HAP-1 (cell line): ENCODE results near the gene ADAMTS17.

ENCODE experiments used
- DNase-seq, 2 experiments: peaks; one replicate each; pipeline ENCODE4 v3.0.0-alpha.2; 2016 to 2020; ENCODE audit warnings: low spot score in 2 of 2
- H3K27me3 ChIP-seq: fragments of 250-450 bp; sonication (Bioruptor Pico); 2 replicates; pipeline ENCODE4 v1.5.1; 2020; ENCODE audit warnings: low read depth, mild to moderate bottlenecking, moderate library complexity
- H3K36me3 ChIP-seq: fragments of 250-450 bp; sonication (Bioruptor Pico); replicated peaks from 2 replicates; pipeline ENCODE4 v1.5.1; 2020; ENCODE audit warnings: mild to moderate bottlenecking
- H3K4me1 ChIP-seq: fragments of 250-450 bp; sonication (Bioruptor Pico); 2 replicates; pipeline ENCODE4 v1.5.1; 2020; ENCODE audit warnings: mild to moderate bottlenecking
- H3K4me3 ChIP-seq: fragments of 250-450 bp; sonication (Bioruptor Pico); 2 replicates; pipeline ENCODE4 v1.5.1; 2020; ENCODE audit warnings: mild to moderate bottlenecking, moderate library complexity
- H3K9me3 ChIP-seq: fragments of 250-450 bp; sonication (Bioruptor Pico); 2 replicates; pipeline ENCODE4 v1.5.1; 2020; ENCODE audit warnings: mild to moderate bottlenecking, moderate library complexity
- in situ Hi-C: fragments of 300-500 bp; cut with MboI; formaldehyde crosslinking; loops from 3 replicates; pipeline ENCODE4 v1.14.3; 2020; ENCODE audit warnings: low sequenced_read_pairs, inconsistent platforms, mixed read lengths

ADAMTS17 gene

DNA sequence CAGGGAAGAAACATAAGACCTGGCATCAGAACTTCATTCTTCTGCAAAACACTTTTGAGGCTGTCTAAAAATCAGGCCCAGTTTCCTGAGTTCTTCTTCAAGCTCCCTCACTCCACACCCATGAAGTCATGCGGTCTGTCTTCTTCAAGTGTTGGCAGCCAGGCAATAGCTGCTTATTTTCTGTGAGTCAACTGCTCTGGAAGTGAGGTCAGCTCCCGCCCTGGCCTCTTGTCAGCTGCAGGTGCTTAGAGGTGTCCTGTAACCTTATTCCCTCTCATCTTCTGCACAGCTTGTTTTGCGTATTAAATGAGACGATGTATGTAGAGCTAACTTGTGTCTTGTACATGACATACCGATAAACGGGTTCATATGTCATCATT is 226.1 kb downstream of the ADAMTS17 start:
- Histone ChIP-seq H3K4me3 (no peak overlapping the region), H3K36me3 (no peaks in the 10 kb centered on the region), H3K4me1 (peaks cover 5% of the 10 kb centered on the region), H3K9me3 (no peaks in the 10 kb centered on the region), H3K27me3 (no peaks in the 10 kb centered on the region)
- no peak for DNase-seq
- in situ Hi-C loops: no loop called here

DNA sequence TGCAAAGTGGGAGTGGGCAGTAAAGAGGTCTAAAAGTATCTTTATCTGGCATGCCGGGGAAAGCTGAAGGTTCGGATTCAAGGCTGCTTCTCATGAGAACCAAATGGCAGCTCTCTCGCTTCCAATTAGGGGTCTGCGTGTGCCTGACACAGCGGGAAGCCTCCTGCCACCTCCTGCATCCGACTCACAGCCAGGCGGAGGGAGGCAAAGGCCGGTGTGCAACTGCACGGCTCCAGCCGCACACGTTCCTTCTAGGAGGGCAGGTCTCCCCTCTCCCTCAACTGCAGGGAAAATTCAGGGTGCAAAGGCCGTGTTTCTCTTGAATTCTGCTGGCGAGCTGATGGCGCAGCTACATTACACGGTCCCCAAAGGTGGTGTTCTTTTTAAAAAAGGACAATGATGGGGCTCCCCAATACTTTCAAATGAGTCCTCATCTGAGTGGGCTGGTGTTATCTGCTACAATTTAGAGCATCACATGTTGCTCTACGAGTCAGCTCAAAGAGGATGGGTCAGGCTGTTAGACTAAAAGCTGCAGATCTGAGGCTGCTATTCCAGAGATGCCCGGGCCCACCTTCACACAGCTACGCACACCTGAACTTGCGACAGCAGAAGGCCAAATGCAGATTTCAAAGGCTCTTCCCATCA is 226.6 kb downstream of the ADAMTS17 start:
- peaks cover 5% of the 10 kb centered on the region for H3K4me1 ChIP-seq
- no peaks in the 10 kb centered on the region for H3K9me3 ChIP-seq
- no peaks in the 10 kb centered on the region for H3K27me3 ChIP-seq
- no peaks in the 10 kb centered on the region for H3K36me3 ChIP-seq
- DNase-seq: no peak
- in situ Hi-C loops: no loop called here
- no peak overlapping the region for H3K4me3 ChIP-seq

DNA sequence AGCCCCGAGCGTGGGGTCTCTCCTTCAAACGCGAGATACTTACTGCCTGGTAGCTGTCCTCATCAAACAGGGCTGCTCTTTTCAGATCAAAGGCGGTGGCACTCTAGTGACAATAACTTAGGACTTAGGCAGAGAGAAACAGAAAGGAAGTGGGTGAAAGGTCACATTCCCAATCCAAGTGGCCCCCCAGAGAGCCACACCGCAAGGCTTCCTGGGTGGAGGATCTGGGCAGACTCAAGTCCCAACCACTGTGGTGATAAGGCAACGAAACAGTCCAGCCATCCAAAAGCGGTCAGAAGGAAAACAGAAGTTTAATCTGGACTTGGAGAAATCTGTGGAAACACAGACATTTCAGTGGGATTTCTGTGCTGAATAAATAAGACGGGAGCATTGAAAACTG is 227.2 kb downstream of the ADAMTS17 start:
- H3K27me3 ChIP-seq: no peaks in the 10 kb centered on the region
- DNase-seq: peak in 1 of 2 experiments; percentile 15
- peaks cover 5% of the 10 kb centered on the region for H3K4me1 ChIP-seq
- no peak overlapping the region for H3K4me3 ChIP-seq
- in situ Hi-C loops: no loop called here
- no peaks in the 10 kb centered on the region for H3K9me3 ChIP-seq
- H3K36me3 ChIP-seq: no peaks in the 10 kb centered on the region

DNA sequence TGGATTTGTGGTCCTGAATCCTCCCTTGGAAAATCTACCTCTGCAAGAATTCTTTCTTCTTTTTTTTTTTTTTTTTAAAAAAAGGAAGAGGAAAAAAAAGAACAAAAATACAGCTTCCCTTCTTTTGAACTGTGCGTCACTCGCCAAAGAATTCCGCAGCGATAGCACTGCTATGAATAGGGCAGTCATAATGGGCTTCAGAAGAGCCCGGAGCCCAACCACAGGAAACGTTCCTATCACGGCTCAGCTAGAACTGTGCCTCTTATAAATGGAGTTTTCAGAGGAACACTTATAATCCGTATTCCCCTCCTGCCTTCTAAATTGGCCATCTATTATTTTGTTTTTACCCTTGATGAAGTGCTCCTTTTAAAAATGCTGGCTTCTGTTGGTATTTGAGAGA is 227.7 kb downstream of the ADAMTS17 start:
- H3K4me3 ChIP-seq: no peak overlapping the region
- H3K36me3 ChIP-seq: no peaks in the 10 kb centered on the region
- no peaks in the 10 kb centered on the region for H3K27me3 ChIP-seq
- H3K4me1 ChIP-seq: peaks cover 5% of the 10 kb centered on the region
- in situ Hi-C loops: no loop called here
- H3K9me3 ChIP-seq: no peaks in the 10 kb centered on the region
- peak; percentile 12 to 48 for DNase-seq

DNA sequence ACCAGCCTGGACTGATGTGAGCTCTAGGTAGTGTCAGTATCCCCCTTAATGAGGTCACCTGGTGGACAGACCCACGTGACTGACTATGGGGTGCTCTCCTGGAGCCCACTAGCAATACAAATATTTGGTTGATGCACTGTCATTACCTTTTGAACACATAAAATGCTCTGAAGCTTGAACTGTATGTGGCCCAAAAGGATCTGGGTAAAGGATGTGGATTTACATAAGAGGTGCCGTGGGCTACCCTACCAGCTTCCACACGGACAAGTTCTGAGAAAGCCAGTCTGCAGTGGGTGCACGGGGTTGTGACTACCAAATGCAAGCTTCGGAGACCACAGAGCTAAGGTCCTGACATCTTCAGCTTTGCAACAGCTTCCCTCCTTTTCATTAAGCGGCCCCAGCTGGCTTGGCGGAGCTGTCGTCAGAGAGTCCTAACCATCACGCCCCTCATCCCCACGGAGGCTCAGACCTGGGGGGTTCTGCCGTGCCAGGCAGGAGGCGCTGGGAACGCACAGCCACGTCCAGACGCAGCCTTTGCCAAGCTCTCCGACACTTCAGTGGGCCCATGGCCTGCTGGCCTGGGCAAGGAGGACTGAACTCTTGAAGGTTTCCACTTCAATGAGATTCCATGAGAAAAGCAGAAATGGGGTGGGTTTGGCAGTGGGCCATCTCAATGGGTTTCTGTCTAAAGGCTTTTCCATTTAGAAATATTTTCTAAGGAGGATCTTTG is 228.3 kb downstream of the ADAMTS17 start:
- no peaks in the 10 kb centered on the region for H3K27me3 ChIP-seq
- peak in 1 of 2 experiments; percentile 28 for DNase-seq
- no peaks in the 10 kb centered on the region for H3K9me3 ChIP-seq
- no peaks in the 10 kb centered on the region for H3K36me3 ChIP-seq
- peaks cover 5% of the 10 kb centered on the region for H3K4me1 ChIP-seq
- H3K4me3 ChIP-seq: no peak overlapping the region
- in situ Hi-C loops: no loop called here

GRCh38 chr15:100112636-100113305 is 229.0 kb downstream of the ADAMTS17 start:
- H3K36me3 ChIP-seq: no peaks in the 10 kb centered on the region
- no peaks in the 10 kb centered on the region for H3K27me3 ChIP-seq
- no peak for DNase-seq
- H3K4me3 ChIP-seq: no peak overlapping the region
- in situ Hi-C loops: no loop called here
- peaks cover 5% of the 10 kb centered on the region for H3K4me1 ChIP-seq
- H3K9me3 ChIP-seq: no peaks in the 10 kb centered on the region

DNA sequence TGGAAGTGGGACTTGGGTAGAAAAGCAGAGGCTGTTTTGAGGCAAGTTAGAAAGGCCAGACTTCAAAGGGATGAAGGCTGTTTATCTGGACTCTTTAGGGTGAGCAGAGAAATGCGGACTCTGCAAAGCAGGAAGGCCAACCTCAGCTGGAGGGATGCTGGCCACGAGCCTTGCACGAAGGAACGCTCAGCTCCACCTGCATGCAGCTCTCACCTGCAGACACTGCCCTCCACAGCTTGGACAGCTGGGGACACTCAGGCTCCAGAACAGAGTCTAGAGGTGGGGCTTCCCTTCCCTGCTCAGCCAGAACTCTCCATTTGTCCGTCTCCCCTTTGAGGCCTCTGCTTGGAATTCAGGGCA is 229.7 kb downstream of the ADAMTS17 start:
- no peaks in the 10 kb centered on the region for H3K9me3 ChIP-seq
- H3K4me1 ChIP-seq: peaks cover 5% of the 10 kb centered on the region
- no peak for DNase-seq
- H3K27me3 ChIP-seq: no peaks in the 10 kb centered on the region
- H3K36me3 ChIP-seq: no peaks in the 10 kb centered on the region
- in situ Hi-C loops: no loop called here
- H3K4me3 ChIP-seq: no peak overlapping the region

DNA sequence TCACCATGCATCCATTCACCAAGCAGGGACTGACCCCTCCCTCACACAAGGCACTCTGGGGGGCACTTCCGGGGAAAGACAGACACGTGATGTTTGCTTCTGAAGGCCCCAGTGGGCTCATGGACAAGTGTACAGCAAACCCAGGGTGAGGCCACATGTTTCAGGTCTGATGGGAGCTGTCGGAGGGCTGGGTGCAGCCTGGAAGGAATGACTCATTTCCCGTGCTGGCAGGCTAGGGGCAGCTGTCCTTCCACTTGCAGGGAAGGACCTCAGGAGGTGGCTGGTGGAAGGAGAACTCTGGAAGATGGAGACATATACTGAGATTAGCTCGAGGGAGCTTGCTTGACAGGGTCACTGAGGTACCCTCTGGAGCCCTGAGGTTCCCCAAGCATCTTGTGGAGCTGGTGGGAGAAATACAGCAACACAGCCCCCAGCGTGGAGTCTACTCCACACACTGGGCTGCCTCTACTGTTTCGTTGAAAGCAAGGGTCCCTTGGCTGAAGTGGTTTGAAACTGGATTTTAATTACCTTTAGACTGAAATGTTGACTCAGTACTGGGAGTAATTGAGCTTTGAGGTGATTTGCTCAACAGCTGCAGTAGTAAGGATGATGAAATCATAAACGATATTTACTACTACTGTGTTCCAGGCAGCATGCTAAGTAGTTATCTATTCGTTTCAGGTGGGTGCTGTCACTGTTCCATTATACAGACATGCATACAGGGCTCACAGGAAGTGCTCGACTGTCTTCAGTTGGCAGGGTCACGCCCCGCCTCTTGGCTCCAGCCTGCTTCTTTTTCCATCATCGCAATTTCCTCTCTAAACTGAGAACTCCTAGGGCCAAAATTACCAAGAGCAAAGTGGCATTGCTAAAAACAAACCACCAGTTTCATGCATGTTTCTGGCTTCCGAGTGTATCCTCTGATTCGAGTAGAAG is 230.4 kb downstream of the ADAMTS17 start:
- H3K4me1 ChIP-seq: peaks cover 5% of the 10 kb centered on the region
- no peak overlapping the region for H3K4me3 ChIP-seq
- no peaks in the 10 kb centered on the region for H3K36me3 ChIP-seq
- no peaks in the 10 kb centered on the region for H3K27me3 ChIP-seq
- no peak for DNase-seq
- no peaks in the 10 kb centered on the region for H3K9me3 ChIP-seq
- in situ Hi-C loops: no loop called here

- Histone ChIP-seq H3K36me3 (no peaks in the 10 kb centered on the region), H3K27me3 (no peaks in the 10 kb centered on the region), H3K4me1 (peaks cover 4% of the 10 kb centered on the region), H3K4me3 (no peak overlapping the region), H3K9me3 (no peaks in the 10 kb centered on the region)
- in situ Hi-C loops: no loop called here
- DNase-seq: no peak
These were observed 232.2 kb downstream of the ADAMTS17 start for GRCh38 chr15:100109486-100110035.

DNA sequence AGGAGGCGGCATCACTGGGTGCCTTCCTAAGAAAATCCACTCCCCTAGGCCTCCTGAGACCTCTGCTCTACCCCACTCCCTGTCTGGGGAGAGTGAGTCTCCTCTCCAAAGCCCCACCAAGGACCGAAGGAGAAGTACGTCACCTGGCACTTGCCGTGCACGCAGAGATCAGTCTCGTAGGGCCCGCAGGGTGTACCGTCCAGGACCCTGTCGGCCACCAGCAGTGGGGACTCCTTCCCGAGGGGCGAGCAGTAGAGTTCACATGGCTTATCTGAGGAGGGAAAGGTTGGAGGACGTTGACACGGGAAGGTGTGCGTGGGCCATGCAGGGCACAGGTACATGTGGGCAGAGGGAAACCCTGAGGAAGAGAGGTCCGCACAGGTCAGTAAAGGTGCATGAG is 232.9 kb downstream of the ADAMTS17 start:
- in situ Hi-C loops: no loop called here
- no peaks in the 10 kb centered on the region for H3K9me3 ChIP-seq
- no peaks in the 10 kb centered on the region for H3K36me3 ChIP-seq
- no peak for DNase-seq
- H3K4me1 ChIP-seq: no peaks in the 10 kb centered on the region
- no peak overlapping the region for H3K4me3 ChIP-seq
- H3K27me3 ChIP-seq: no peaks in the 10 kb centered on the region

- in situ Hi-C loops: no loop called here
- Histone ChIP-seq H3K36me3 (no peaks in the 10 kb centered on the region), H3K27me3 (no peaks in the 10 kb centered on the region), H3K9me3 (no peaks in the 10 kb centered on the region), H3K4me1 (no peaks in the 10 kb centered on the region), H3K4me3 (no peak overlapping the region)
- no peak for DNase-seq
These were observed 233.4 kb downstream of the ADAMTS17 start for GRCh38 chr15:100108346-100108745.

DNA sequence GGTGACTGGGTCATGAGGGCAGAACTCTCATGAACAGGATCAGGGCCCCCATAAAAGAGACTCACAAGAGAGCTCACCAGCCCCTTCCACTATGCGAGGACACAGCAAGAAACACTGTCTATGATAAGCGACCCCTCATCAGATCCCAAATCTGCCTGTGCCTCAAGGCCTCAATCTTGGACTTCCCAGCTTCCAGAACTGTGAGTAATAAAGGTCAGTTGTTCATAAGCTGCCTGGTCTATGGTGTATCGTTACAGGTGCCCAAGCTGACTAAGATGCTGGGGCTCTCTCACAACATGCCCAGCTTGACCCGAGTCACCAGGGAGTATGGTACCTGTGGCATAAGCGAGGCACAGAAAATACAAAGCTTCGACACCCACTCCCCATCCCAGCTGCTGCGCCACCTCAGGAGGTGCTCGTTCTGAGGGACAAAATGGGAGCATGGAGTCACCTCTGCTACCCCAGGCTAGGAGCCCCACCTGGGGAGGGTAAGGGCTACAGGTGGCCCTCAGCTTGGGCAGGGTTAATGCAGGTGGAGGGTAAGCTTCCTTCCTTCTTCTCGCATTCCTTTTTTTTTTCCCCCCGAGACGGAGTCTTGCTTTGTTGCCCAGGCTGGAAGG is 234.1 kb downstream of the ADAMTS17 start:
- Histone ChIP-seq H3K36me3 (no peaks in the 10 kb centered on the region), H3K9me3 (no peaks in the 10 kb centered on the region), H3K27me3 (no peaks in the 10 kb centered on the region), H3K4me3 (no peak overlapping the region), H3K4me1 (no peaks in the 10 kb centered on the region)
- DNase-seq: no peak
- in situ Hi-C loops: no loop called here

GRCh38 chr15:100107151-100107550 is 234.6 kb downstream of the ADAMTS17 start:
- H3K9me3 ChIP-seq: no peaks in the 10 kb centered on the region
- H3K36me3 ChIP-seq: no peaks in the 10 kb centered on the region
- no peak overlapping the region for H3K4me3 ChIP-seq
- H3K4me1 ChIP-seq: no peaks in the 10 kb centered on the region
- no peak for DNase-seq
- in situ Hi-C loops: no loop called here
- no peaks in the 10 kb centered on the region for H3K27me3 ChIP-seq
